OCI-LY1 (cell line): ENCODE results near the gene CEP112.

ENCODE experiments used
- H2AFZ ChIP-seq: fragments of 200-600 bp; sonication (generic), shearing (Covaris generic); 2 replicates; pipeline ENCODE4 v1.6.0; 2014; ENCODE audit warnings: antibody characterized with exemption, mild to moderate bottlenecking, low read length
- H3F3A ChIP-seq: fragments of 200-600 bp; sonication (generic), shearing (Covaris generic); 2 replicates; pipeline ENCODE4 v1.6.0; 2014; ENCODE audit warnings: mild to moderate bottlenecking, antibody characterized with exemption, low read length, moderate library complexity; ENCODE audit not compliant: insufficient read depth
- H3K27ac ChIP-seq: fragments of 200-600 bp; sonication (generic); 2 replicates; pipeline ENCODE4 v1.5.1; 2014; ENCODE audit warnings: low read length, mixed run types, mild to moderate bottlenecking, low read depth; ENCODE audit not compliant: poor library complexity, severe bottlenecking
- H3K27me3 ChIP-seq: fragments of 200-600 bp; sonication (generic); 2 replicates; pipeline ENCODE4 v1.6.0; 2014; ENCODE audit warnings: antibody characterized with exemption, mild to moderate bottlenecking, low read length, moderate library complexity; ENCODE audit not compliant: insufficient read depth
- H3K36me3 ChIP-seq: fragments of 200-600 bp; sonication (generic); 2 replicates; pipeline ENCODE4 v1.6.1; 2014; ENCODE audit warnings: mild to moderate bottlenecking, antibody characterized with exemption, low read length, moderate library complexity, mixed read lengths; ENCODE audit not compliant: insufficient read depth
- H3K4me1 ChIP-seq: fragments of 200-600 bp; sonication (generic); 2 replicates; pipeline ENCODE4 v1.5.1; 2014; ENCODE audit warnings: mild to moderate bottlenecking, low read length, moderate library complexity; ENCODE audit not compliant: insufficient read depth, severe bottlenecking
- H3K4me2 ChIP-seq: fragments of 200-600 bp; sonication (generic), shearing (Covaris generic); 2 replicates; pipeline ENCODE4 v1.6.1; 2014; ENCODE audit warnings: low read length
- H3K4me3 ChIP-seq: fragments of 200-600 bp; sonication (generic); 2 replicates; pipeline ENCODE4 v1.5.1; 2014; ENCODE audit warnings: low read length, low read depth, mild to moderate bottlenecking, mixed read lengths; ENCODE audit not compliant: poor library complexity, severe bottlenecking
- H3K79me2 ChIP-seq: fragments of 200-600 bp; shearing (Covaris generic); 2 replicates; pipeline ENCODE4 v1.6.1; 2016; ENCODE audit warnings: mixed run types, low read length, mixed read lengths; ENCODE audit not compliant: insufficient read depth
- H3K9ac ChIP-seq: fragments of 200-600 bp; sonication (generic), shearing (Covaris generic); 2 replicates; pipeline ENCODE4 v1.6.1; 2014; ENCODE audit warnings: mild to moderate bottlenecking, low read length, mixed read lengths
- H3K9me2 ChIP-seq: fragments of 200-600 bp; sonication (generic), shearing (Covaris generic); 2 replicates; pipeline ENCODE4 v1.6.1; 2014; ENCODE audit warnings: low read depth, mild to moderate bottlenecking, low read length, mixed read lengths
- H3K9me3 ChIP-seq: fragments of 200-600 bp; shearing (Covaris generic); 2 replicates; pipeline ENCODE4 v1.6.1; 2014; ENCODE audit warnings: low read length, mixed read lengths
- H4K20me1 ChIP-seq: fragments of 200-600 bp; sonication (generic), shearing (Covaris generic); 2 replicates; pipeline ENCODE4 v1.6.0; 2016; ENCODE audit warnings: mild to moderate bottlenecking, low read length; ENCODE audit not compliant: insufficient read depth
- CTCF ChIP-seq: fragments of 200-600 bp; sonication (generic), shearing (Covaris generic); IDR thresholded peaks from 2 replicates; pipeline ENCODE4 v1.5.1; 2017; ENCODE audit warnings: mild to moderate bottlenecking, antibody characterized with exemption, low read length, moderate library complexity, mixed read lengths
- EZH2 ChIP-seq: fragments of 200-600 bp; sonication (generic), shearing (Covaris generic); IDR thresholded peaks from 2 replicates; pipeline ENCODE4 v1.8.0; 2017; ENCODE audit warnings: borderline replicate concordance, mixed run types, mild to moderate bottlenecking, antibody characterized with exemption, low read length, moderate library complexity, mixed read lengths

Gene CEP112

DNA sequence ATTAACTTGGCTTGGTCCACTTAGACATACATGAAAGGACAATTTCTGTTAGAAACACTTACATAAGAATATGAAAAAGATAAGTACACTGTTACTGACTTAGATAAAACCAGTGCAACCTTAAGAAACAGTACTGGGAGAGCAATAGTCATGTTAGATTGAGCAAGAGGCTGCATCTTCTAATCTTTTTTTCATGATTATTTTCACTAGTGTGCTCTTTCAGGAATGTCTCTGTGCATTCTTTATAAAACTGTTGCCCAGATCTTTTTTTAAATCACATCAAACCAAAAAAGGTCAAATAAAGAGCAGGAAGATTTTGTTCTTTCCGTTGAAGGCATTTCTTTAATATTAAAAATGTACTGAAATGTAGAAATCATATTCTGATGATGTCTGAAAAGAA lies 529.7 kb downstream of the CEP112 start:
- Histone ChIP-seq H3K4me1 (no peaks in the 10 kb centered on the region), H3K36me3 (no peaks in the 10 kb centered on the region), H3K4me2 (no peak overlapping the region), H3K79me2 (no peaks in the 10 kb centered on the region), H2AFZ (no peak overlapping the region), H3K9ac (no peak overlapping the region), H3F3A (no peaks in the 10 kb centered on the region), H3K27me3 (no peaks in the 10 kb centered on the region), H3K9me3 (no peaks in the 10 kb centered on the region), H3K4me3 (no peak overlapping the region), H3K27ac (no peak overlapping the region), H3K9me2 (no peaks in the 10 kb centered on the region), H4K20me1 (no peaks in the 10 kb centered on the region)
- TF ChIP-seq CTCF (no peak), EZH2 (no peak)

DNA sequence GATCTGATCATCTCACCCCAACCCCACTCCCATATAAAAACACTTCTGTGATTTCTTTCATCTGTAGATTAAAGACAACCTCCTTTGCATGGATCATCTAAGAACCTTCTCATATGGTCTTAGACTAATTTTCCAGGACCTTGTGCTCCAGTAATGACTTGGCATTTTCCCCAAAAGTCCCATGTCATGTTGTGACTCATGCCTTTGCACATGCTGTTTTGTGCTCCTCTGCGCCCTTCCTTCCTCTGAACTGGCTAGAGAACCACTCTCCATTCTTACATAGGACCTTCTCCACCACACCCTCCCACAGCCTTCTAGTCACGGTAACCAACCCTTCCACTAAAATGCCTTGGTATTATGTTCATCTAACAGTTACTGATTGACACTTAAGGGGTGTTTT lies 531.0 kb downstream of the CEP112 start:
- H3K79me2 ChIP-seq: no peaks in the 10 kb centered on the region
- H3K4me2 ChIP-seq: no peak overlapping the region
- H3K36me3 ChIP-seq: no peaks in the 10 kb centered on the region
- no peaks in the 10 kb centered on the region for H3K4me1 ChIP-seq
- no peaks in the 10 kb centered on the region for H3K9me3 ChIP-seq
- H3K27me3 ChIP-seq: no peaks in the 10 kb centered on the region
- TF ChIP-seq EZH2 (no peak), CTCF (no peak)
- H3K27ac ChIP-seq: no peak overlapping the region
- H2AFZ ChIP-seq: no peak overlapping the region
- no peaks in the 10 kb centered on the region for H3K9me2 ChIP-seq
- no peaks in the 10 kb centered on the region for H4K20me1 ChIP-seq
- H3K4me3 ChIP-seq: no peak overlapping the region
- H3K9ac ChIP-seq: no peak overlapping the region
- no peaks in the 10 kb centered on the region for H3F3A ChIP-seq

DNA sequence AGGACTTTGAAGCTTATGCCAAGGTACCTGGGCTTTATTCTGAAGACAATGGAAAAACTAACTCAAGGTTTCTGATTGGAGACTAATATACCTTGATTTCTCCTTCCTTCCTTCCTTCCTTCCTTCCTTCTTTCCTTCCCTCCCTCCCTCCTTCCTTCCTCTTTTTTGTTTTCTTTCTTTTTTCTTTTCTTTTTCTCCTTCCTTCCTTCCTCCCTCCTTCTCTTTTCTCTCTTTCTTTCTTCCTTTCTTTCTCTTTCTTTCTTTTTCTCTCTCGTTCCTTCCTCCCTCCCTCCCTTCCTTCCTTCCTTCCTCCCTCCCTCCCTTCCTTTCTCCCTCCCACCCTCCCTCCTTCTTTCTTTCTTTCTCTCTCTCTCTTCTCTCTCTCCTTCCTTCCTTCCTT lies 531.9 kb downstream of the CEP112 start:
- H3K9me2 ChIP-seq: no peaks in the 10 kb centered on the region
- H4K20me1 ChIP-seq: no peaks in the 10 kb centered on the region
- H3K27me3 ChIP-seq: no peaks in the 10 kb centered on the region
- TF ChIP-seq EZH2 (no peak), CTCF (no peak)
- no peak overlapping the region for H3K4me3 ChIP-seq
- H3K4me1 ChIP-seq: no peaks in the 10 kb centered on the region
- no peaks in the 10 kb centered on the region for H3K79me2 ChIP-seq
- no peaks in the 10 kb centered on the region for H3K9me3 ChIP-seq
- H3K36me3 ChIP-seq: no peaks in the 10 kb centered on the region
- no peak overlapping the region for H3K9ac ChIP-seq
- no peak overlapping the region for H3K27ac ChIP-seq
- H3K4me2 ChIP-seq: no peak overlapping the region
- H3F3A ChIP-seq: no peaks in the 10 kb centered on the region
- H2AFZ ChIP-seq: no peak overlapping the region
